GM13977 (cell line): Measurements from ENCODE around the gene EDARADD.

Source experiments
- DNase-seq: peaks from one replicate; pipeline ENCODE4 v3.0.0; 2012; ENCODE audit warnings: low spot score
- CTCF ChIP-seq: IDR thresholded peaks from 2 replicates; pipeline ENCODE4 v1.5.1; 2012; ENCODE audit warnings: mild to moderate bottlenecking, control low read depth; ENCODE audit not compliant: insufficient read depth; ENCODE audit errors: extremely low read depth, missing control alignments
- in situ Hi-C: fragments of 300-500 bp; cut with MboI; formaldehyde crosslinking; loops from one replicate; pipeline ENCODE4 v1.12.0; 2022; ENCODE audit warnings: low sequenced_read_pairs, low pct_unique_long_range_greater_than_20kb, mixed read lengths, inconsistent platforms; ENCODE audit not compliant: unreplicated experiment

Gene EDARADD

DNA sequence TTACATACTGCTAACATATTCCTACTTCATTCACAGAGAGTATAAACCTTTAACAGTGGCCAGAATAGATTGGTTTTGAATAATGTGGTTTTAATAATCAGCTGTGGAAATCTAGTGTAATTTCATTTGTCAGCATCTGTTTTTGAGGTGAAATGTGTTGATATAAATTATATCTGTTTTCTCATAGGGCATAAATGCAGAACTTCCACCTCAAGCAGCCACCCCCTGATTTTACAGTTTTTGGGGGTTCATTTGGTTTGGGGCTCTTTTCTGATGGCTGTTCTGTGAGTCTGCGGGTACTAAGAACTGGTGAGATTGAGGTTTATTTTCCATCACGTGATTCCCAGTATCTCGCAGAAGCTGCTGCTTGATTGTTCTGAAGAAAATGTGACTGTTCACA, 23.2 kb downstream of the EDARADD start:
- in situ Hi-C loops = no loop called here
- no peak for DNase-seq
- no peak for TF ChIP-seq CTCF

DNA sequence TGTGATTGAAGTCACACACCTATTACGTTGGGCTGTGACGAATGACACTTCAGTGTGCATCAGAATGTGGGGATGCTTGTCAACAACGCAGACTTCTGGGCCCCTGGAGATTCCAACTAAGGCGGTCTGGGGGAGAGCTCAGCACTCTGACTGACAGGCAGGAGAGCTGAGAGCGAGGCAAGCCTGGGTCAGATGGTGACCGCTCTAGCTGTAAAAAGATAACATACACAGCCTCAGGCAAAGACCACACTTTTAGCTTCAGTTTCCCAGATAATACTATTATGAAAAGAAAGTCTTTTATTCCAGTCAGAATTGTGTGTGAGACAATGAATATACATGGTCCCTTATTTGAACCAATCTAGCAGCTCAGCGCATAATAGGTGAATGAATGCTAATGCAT, 25.4 kb downstream of the EDARADD start:
- no peak for DNase-seq
- no peak for TF ChIP-seq CTCF
- in situ Hi-C loops = no loop called here

DNA sequence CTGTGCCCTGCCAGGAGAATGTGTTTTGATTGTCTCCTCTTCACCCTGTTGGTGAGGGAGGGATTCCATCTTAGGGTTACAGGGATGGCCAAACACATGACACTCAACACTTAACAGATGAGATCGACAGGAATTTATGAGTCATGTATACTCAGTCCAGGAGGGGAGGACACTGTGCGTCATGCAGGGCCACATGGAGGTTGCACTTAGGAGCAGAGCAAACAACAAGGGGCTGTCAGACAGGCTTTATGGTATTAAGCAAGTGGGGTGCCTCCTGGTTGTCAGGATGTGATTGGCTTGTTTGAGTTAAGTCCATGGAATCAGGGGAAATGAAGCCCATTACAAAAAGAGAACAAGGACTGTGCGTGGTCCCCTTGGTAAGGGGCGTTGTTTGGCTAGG, 26.9 kb downstream of the EDARADD start:
- no peak for TF ChIP-seq CTCF
- DNase-seq = no peak
- in situ Hi-C loops = no loop called here

DNA sequence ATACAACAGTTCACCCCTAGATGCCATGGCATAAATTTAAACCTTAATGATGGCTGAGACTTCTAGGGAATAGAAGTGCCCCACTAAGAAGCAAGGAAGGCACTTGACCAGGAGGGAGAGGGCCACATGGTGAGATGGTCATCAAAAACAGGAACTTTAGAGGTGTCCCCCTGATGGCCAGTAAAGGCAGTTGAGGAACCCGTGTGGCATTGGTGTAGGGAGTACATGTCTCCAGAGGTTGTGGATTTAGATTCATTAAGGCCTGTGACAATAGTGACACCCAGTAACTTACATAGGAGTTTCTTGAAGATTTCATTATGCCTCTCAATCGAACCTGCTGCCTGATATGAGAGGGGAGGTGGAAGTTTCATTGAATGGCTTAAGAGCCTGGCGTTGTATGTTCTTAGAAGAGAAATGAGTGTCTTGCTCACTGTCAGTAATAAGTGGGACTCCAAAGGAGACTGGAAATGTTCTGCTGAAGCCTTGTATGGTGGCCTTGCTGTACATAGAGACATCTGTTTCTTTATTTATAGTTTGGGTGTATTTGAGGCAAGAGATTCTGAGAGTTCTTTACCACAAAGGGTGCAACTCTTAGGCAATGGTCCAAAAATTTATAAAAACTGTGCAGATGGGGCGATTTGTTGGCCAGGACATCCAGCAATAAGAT, 27.9 kb downstream of the EDARADD start:
- no peak for TF ChIP-seq CTCF
- in situ Hi-C loops = no loop called here
- no peak for DNase-seq

DNA sequence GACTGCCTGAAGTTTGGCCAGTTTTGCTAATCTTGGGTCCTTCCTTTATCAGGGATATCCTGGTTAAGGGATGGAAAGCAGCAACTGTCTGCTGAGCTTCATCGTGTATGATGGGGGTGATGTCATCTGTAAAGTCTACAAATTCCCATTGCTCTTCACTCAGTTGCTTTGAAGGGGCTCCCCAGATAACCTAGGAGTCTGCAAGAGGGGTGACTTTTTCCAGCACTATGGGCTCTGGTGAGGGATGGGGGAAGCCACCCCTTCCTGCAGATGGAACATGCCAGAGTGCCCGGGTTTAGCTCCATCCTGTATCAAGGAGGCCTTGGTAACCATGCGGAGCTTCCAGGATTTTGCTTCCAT, 28.4 kb downstream of the EDARADD start:
- DNase-seq = no peak
- in situ Hi-C loops = no loop called here
- TF ChIP-seq CTCF = no peak

GRCh38 chr1:236425031-236425663, 31.1 kb downstream of the EDARADD start:
- TF ChIP-seq CTCF = peak; percentile 46
- in situ Hi-C loops = no loop called here
- DNase-seq = peak; percentile 83
